Lower leg skin (tissue), 3 donors: ENCODE data around the gene KCNJ8.

Experiments used
- CTCF ChIP-seq, 3 donors: fragments of 450-650 bp; IDR thresholded peaks; one replicate each; pipeline ENCODE4 v1.5.1; 2016; ENCODE audit warnings: antibody characterized with exemption in 3 of 3, mild to moderate bottlenecking in 3 of 3, moderate library complexity in 2 of 3
- POLR2A ChIP-seq, 2 donors: fragments of 450-650 bp; IDR thresholded peaks; one replicate each; pipeline ENCODE4 v1.6.1; 2016 to 2017; ENCODE audit warnings: antibody characterized with exemption in 2 of 2, mild to moderate bottlenecking in 1 of 2, moderate library complexity in 1 of 2

- TF ChIP-seq POLR2A (IDR thresholded peaks at IDR 0.05) = no peak
- TF ChIP-seq CTCF (IDR thresholded peaks at IDR 0.05) = no peak
These were observed 56.1 kb downstream of the KCNJ8 start for GRCh38 chr12:21718403-21718802.
